ENCODE data around the gene HACD3.
"Not testable (repeated sequence)": the region's sequence is repeated elsewhere in the genome, so short reads cannot be mapped to it uniquely, and the experiment has no call there.

Gene HACD3

DNA sequence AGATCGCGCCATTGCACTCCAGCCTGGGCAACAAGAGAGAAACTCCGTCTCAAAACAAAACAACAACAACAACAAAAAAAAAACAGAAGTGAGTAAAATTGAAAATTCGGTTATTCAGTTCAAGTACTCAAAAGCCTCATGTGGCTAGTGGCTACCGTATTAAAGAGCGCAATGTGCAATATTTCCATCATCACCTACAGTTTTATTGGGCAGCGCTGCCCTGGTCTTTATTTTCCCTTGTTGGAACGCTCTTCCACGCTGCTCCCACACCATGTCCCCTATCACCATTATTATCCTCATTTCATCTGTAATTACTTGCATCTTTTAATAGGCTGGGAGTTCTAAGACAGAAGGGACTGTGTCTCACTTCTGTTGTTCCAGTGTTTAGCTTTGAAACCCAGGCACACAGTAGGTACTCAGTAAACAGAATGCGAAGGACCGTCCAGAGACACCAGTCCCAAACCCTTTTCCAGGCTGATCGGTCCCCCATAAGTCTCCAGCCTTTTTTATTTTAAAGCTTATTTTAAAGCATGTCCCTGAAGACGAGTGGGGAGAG is 423 bp upstream of the HACD3 start:
- Mint-ChIP-seq H3K36me3 (ENCODE audit: low read depth) (peaks cover 20% of the 10 kb centered on the region), H3K27me3 (no peaks in the 10 kb centered on the region), H3K27ac (peak overlapping the region; percentile 83), H3K9me3 (no peaks in the 10 kb centered on the region), H3K4me3 (peak overlapping the region; percentile 86), H3K4me1 (ENCODE audit: low read depth) (peaks cover 35% of the 10 kb centered on the region)

DNA sequence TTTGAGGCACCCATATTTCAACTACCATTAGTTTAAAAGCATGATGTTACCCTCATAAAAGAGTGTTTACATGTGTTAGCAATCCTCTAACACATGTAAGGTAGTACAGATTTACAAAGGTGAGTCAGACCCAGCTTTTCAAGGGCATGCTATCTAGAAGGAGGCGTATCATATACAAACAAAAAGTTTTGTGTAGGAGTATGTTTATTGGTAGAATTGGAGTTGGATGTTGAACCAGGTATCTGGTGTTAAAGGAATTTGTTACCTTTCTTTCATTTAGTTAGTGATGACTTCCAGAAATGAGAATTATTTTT is 2.4 kb downstream of the HACD3 start:
- Mint-ChIP-seq H3K4me1 (ENCODE audit: low read depth) (peaks cover 46% of the 10 kb centered on the region), H3K27ac (no peak overlapping the region), H3K9me3 (no peaks in the 10 kb centered on the region), H3K27me3 (no peaks in the 10 kb centered on the region), H3K4me3 (no peak overlapping the region), H3K36me3 (ENCODE audit: low read depth) (peaks cover 33% of the 10 kb centered on the region)

DNA sequence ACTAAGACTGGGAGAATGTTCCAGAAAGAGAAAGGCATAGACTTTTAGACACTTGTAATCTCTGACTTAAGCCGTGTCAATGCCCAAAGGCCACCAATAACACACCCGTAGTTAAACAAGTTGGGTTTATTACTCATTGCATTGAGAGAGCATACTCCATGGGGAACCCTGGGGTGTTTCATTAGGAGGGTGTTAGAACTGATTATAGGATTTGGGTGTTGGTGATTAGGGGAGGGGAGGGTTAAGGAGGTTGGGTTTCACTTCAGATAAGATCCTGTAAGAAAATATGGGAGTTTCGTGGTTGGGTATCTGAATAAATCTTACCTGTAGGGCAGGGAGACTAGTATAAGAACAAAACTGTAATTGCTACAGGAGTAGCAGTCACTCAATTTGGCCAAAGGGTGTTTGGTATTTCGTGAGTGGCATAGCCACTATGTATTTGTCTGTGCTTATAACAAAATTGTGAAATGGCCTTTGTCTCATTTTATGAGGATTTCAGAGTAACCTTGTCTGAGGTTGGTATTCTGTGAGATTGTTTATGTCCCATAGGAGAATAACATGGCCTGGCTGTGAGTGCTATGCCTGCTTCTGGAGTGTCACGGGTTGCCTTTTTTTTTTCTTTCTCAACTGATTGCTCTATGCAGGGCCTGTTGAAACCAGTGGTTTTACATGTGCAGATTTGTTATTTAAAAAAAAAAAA is 2.9 kb downstream of the HACD3 start:
- no peak overlapping the region for H3K27ac Mint-ChIP-seq
- H3K4me1 Mint-ChIP-seq (ENCODE audit: low read depth), result peaks cover 50% of the 10 kb centered on the region

DNA sequence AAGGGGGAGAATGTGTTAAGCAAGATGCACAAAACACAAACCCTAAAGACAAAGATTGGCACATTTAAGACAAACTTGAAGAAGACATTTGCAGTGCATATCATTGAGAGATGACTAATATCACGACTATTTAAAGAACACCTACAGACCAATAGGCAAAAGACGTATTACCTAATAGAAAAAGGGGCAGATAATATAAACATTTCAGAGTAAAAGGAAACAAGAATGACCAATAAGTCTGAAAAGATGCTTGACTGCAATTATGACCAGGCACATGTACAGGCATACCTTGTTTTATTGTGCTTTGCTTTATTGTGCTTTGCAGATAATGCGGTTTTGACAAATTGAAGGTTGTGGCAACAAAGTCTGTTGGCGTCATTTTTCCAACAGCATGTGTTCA is 4.9 kb downstream of the HACD3 start:
- H3K27me3 Mint-ChIP-seq, result no peaks in the 10 kb centered on the region
- no peak overlapping the region for H3K4me3 Mint-ChIP-seq
- no peaks in the 10 kb centered on the region for H3K9me3 Mint-ChIP-seq
- H3K4me1 Mint-ChIP-seq (ENCODE audit: low read depth), result peaks cover 47% of the 10 kb centered on the region
- H3K27ac Mint-ChIP-seq, result no peak overlapping the region
- H3K36me3 Mint-ChIP-seq (ENCODE audit: low read depth), result peaks cover 40% of the 10 kb centered on the region

More for the DNA sequence above, 2.9 kb downstream of the HACD3 start:
- Mint-ChIP-seq H3K27me3 (no peaks in the 10 kb centered on the region), H3K36me3 (ENCODE audit: low read depth) (peaks cover 37% of the 10 kb centered on the region), H3K9me3 (no peaks in the 10 kb centered on the region), H3K4me3 (peak overlapping the region; percentile 12)

DNA sequence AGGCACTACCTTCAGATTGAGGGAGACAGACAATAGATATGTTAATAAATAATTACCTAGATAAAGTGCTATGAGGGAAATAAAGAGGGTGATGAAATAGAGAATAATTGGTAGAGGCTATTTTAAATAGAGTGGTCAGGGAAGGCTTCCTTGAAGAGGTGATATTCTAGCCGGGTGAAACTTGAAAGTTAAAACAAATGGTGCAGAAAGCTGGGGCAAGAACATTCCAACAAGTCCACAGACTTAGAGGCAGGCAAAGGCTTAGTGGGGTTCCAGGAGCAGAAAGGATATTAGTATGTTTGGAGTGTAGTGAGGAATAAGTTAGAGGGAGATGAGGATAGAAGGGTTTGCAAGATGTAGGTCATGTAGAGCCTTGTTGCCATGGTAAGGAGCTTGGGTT is 10.1 kb downstream of the HACD3 start:
- Mint-ChIP-seq H3K36me3 (ENCODE audit: low read depth) (peaks cover 24% of the 10 kb centered on the region), H3K27ac (no peak overlapping the region), H3K4me3 (no peak overlapping the region), H3K9me3 (no peaks in the 10 kb centered on the region), H3K4me1 (ENCODE audit: low read depth) (peaks cover 15% of the 10 kb centered on the region), H3K27me3 (no peaks in the 10 kb centered on the region)

DNA sequence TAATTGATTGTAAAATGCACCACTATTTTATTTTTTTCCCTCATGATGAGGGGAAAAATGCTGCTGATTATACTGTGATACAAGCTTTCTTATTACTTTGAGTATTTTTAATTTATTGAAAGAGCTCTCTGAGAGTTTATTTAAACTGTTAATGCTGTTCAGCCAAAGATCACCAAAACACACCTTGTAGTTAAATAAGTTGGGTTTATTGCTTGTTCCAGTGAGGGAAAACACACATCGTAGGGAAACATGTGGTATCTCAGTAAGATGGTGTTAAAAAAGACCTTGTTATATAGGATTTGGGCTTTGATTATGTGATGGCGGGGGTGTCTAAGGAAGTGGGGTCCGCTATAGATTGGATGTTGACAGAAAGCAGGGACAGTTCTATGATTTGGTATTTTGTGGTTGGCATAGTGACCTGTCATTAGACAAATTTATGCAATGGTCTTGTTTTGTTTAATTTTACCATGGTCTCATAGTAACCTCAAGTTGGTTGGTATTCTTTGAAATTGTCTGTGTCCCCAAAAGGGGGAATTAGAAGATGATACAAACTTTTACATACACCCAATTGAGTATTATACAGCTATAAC is 11.1 kb downstream of the HACD3 start:
- no peaks in the 10 kb centered on the region for H3K9me3 Mint-ChIP-seq
- H3K27me3 Mint-ChIP-seq, result no peaks in the 10 kb centered on the region
- peaks cover 11% of the 10 kb centered on the region for H3K4me1 Mint-ChIP-seq (ENCODE audit: low read depth)
- peaks cover 17% of the 10 kb centered on the region for H3K36me3 Mint-ChIP-seq (ENCODE audit: low read depth)
- no peak overlapping the region for H3K27ac Mint-ChIP-seq
- H3K4me3 Mint-ChIP-seq, result no peak overlapping the region

DNA sequence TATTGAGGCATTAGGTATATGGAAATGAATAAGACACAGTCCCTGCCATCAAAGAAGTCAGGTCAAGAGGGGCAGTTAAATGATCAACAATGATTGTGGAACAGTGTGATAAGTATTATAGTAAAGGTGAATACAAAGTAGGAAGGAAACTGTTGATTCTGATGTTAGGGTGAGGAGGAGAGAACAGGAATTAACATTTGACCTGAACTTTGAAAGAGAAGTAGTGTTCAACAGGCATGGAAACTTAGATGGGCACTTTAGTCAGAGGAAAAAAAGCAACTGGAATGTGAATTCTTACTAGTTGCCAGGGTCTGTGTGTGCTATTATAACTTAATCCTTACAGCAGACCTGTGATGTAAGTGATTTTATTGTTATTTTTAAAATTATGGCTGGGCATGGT is 17.6 kb downstream of the HACD3 start:
- no peak overlapping the region for H3K27ac Mint-ChIP-seq
- H3K4me1 Mint-ChIP-seq (ENCODE audit: low read depth), result peaks cover 19% of the 10 kb centered on the region
- H3K27me3 Mint-ChIP-seq, result no peaks in the 10 kb centered on the region
- H3K9me3 Mint-ChIP-seq, result no peaks in the 10 kb centered on the region
- H3K4me3 Mint-ChIP-seq, result no peak overlapping the region
- H3K36me3 Mint-ChIP-seq (ENCODE audit: low read depth), result peaks cover 19% of the 10 kb centered on the region

DNA sequence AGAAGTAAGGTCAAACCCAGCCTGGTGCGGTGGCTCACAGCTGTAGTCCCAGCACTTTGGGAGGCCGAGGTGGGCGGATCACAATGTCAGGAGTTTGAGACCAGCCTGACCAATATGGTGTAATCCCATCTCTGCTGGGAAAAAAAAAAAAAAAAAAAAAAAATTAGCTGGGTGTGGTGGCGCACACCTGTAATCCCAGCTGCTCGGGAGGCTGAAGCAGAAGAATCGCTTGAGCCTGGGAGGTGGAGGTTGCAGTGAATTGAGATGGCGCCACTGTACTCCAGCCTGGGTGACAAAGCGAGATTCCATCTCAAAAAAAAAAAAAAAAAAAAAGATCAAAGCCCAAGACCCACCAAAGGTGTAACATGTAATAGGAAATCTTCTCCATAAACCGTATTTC is 19.0 kb downstream of the HACD3 start:
- Mint-ChIP-seq H3K4me1 (ENCODE audit: low read depth) (peaks cover 19% of the 10 kb centered on the region), H3K36me3 (ENCODE audit: low read depth) (peaks cover 30% of the 10 kb centered on the region)
- not testable (repeated sequence) for H3K4me3 Mint-ChIP-seq, H3K27me3 Mint-ChIP-seq, H3K27ac Mint-ChIP-seq, H3K9me3 Mint-ChIP-seq

DNA sequence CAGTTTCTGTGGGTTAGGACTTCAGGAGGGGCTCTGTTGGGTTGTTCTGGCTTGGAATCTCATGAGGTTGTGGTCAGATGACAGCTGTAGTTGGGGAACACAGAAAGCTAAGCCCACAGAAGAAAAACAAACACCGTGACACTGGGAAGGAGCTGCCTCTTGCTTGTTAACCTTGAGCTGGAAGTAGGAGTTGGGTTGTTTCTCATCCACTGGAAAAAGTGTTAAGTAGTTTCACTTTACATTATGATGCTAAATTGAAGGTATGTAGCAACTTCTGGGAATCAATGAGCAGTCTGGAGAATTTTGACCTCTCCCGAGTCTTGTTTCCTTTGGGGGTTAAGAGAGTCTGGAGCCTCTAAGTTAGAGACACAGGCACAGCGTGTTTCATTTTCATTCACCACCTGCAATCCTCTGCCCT is 20.4 kb downstream of the HACD3 start:
- peaks cover 44% of the 10 kb centered on the region for H3K36me3 Mint-ChIP-seq (ENCODE audit: low read depth)
- peaks cover 19% of the 10 kb centered on the region for H3K4me1 Mint-ChIP-seq (ENCODE audit: low read depth)
- peak overlapping the region; percentile 45 for H3K27ac Mint-ChIP-seq
- no peaks in the 10 kb centered on the region for H3K27me3 Mint-ChIP-seq
- H3K4me3 Mint-ChIP-seq, result no peak overlapping the region
- H3K9me3 Mint-ChIP-seq, result no peaks in the 10 kb centered on the region

DNA sequence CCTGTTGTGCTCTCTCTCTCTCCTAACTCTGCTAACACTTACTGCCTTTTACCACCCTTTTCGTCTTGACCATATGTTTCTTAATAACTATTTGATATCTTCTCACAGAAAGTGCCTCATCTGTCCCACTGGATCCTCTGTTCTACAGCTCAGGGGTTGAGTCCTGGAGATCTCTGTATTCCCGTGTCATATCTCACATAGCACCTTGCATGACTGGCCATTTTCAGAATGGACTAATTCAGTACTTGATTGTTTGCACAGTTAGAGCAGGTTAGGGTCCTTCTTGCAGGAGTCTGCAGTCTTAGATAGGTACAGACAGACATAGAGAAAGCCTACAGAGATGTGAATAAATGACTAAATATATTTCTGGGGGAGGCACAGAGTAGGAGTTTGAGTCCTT is 20.9 kb downstream of the HACD3 start:
- Mint-ChIP-seq H3K9me3 (no peaks in the 10 kb centered on the region), H3K4me3 (no peak overlapping the region), H3K36me3 (ENCODE audit: low read depth) (peaks cover 47% of the 10 kb centered on the region), H3K27ac (peak overlapping the region; percentile 45), H3K27me3 (no peaks in the 10 kb centered on the region), H3K4me1 (ENCODE audit: low read depth) (peaks cover 19% of the 10 kb centered on the region)

DNA sequence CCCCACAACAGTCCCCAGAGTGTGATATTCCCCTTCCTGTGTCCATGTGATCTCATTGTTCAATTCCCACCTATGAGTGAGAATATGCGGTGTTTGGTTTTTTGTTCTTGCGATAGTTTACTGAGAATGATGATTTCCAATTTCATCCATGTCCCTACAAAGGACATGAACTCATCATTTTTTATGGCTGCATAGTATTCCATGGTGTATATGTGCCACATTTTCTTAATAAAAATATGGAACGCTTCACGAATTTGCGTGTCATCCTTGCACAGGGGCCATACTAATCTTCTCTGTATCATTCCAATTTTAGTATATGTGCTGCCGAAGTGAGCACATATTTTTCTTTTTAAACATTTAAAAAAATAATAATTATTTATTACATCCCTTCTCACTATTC is 22.6 kb downstream of the HACD3 start:
- H3K9me3 Mint-ChIP-seq, H3K4me3 Mint-ChIP-seq, H3K27ac Mint-ChIP-seq, H3K27me3 Mint-ChIP-seq: not testable (repeated sequence)
- H3K36me3 Mint-ChIP-seq (ENCODE audit: low read depth), result peaks cover 56% of the 10 kb centered on the region
- H3K4me1 Mint-ChIP-seq (ENCODE audit: low read depth), result peaks cover 15% of the 10 kb centered on the region

DNA sequence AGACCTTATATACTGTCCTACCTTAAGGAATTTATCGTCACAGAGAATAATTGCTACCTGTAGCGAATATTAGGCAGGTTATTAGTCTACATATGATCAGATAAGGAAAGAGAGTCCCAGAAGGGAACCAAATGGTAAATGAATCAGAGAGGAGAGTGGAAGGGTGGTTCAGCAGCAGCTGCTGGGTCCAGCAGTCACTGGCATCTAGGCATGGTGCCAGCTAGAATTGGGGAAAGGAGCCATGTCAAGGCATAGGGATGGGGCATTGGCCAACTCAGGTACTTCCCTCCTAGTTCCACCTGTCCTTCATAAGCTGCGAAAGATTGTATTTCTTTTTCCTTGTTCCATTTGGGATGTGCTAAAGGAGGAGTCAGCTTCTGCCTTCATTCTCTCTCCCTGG is 23.4 kb downstream of the HACD3 start:
- H3K9me3 Mint-ChIP-seq, result no peaks in the 10 kb centered on the region
- peaks cover 15% of the 10 kb centered on the region for H3K4me1 Mint-ChIP-seq (ENCODE audit: low read depth)
- H3K36me3 Mint-ChIP-seq (ENCODE audit: low read depth), result peaks cover 64% of the 10 kb centered on the region
- H3K27ac Mint-ChIP-seq, result no peak overlapping the region
- no peak overlapping the region for H3K4me3 Mint-ChIP-seq
- H3K27me3 Mint-ChIP-seq, result no peaks in the 10 kb centered on the region

DNA sequence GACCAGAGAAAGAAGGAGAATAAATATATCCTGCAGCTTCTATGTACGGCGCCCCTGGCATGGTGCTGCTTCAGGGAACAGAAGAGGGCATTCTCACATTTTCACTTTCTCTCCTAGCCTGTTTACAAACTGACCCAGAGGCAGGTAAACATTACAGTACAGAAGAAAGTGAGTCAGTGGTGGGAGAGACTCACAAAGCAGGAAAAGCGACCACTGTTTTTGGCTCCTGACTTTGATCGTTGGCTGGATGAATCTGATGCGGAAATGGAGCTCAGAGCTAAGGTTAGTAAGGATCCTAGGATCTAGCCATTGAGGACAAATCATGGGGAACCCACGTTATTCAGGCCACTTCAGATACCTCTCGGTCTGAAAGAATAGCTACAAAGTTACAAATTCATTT is 26.4 kb downstream of the HACD3 start:
- no peak overlapping the region for H3K27ac Mint-ChIP-seq
- H3K9me3 Mint-ChIP-seq, result no peaks in the 10 kb centered on the region
- peaks cover 75% of the 10 kb centered on the region for H3K36me3 Mint-ChIP-seq (ENCODE audit: low read depth)
- H3K27me3 Mint-ChIP-seq, result no peaks in the 10 kb centered on the region
- no peak overlapping the region for H3K4me3 Mint-ChIP-seq
- no peaks in the 10 kb centered on the region for H3K4me1 Mint-ChIP-seq (ENCODE audit: low read depth)

DNA sequence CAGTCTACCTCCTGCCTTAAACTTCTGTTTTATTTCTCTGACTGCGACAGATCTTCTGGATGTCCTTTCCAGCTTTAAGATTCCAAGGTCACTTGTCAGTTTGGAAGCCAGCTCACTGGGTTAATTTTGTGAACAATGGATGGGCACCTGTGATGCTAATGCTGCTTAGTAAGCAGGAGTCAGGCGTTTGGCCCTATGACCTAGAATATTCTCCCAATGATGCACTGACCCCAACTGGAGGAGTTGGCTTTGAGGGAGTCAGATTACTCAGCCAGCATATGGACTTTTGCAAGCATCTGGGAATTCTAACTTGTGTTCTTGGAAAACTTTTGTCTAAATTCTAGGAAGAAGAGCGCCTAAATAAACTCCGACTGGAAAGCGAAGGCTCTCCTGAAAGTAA is 28.1 kb downstream of the HACD3 start:
- Mint-ChIP-seq H3K4me1 (ENCODE audit: low read depth) (no peaks in the 10 kb centered on the region), H3K36me3 (ENCODE audit: low read depth) (peaks cover 79% of the 10 kb centered on the region), H3K27me3 (no peaks in the 10 kb centered on the region), H3K4me3 (no peak overlapping the region), H3K27ac (no peak overlapping the region), H3K9me3 (no peaks in the 10 kb centered on the region)

DNA sequence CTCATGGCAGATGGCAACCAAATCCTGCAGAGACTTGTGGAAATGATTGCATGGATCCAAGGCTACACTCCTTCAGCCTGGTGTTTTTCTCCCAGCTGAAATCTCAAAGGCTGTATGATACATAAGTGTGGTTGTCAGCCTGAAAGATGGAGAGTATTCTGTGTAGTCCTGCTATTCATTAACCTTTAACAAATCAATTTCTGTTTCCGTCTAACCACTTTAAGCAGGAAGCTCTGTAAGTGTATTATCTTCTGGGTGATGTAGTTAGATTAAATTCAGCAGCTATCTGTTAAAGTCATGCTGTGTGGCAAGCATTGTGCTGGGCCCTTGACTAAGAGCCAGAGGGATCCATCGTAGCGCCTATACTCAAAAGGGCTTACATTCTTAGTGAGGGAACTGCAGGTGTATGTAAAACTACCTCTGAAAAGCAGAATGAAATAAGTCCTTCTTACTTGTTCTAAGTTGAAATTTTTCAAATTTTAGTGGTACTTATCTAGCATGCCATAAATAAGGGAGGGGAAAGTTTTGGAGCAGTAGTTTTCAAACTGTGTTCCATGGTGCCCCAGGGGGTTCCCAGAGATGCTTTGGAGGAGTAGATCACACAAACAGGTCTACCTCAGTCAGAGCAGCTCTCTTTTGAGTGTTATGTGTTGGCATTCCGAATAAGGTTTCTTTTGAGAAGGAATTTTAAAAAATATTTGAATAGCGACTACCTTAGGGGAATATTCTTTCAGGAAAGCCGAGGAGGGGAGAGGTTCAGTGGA is 28.9 kb downstream of the HACD3 start:
- Mint-ChIP-seq H3K4me1 (ENCODE audit: low read depth) (no peaks in the 10 kb centered on the region), H3K36me3 (ENCODE audit: low read depth) (peaks cover 79% of the 10 kb centered on the region), H3K4me3 (no peak overlapping the region), H3K27ac (no peak overlapping the region), H3K27me3 (no peaks in the 10 kb centered on the region), H3K9me3 (no peaks in the 10 kb centered on the region)
